Panc1 (cell line): ENCODE results near the gene NKX1-2. TPM values are rescaled to one million over a fixed set of nuclear protein-coding genes. Genes with fewer than 3 reads are reported as not detected.
A peak's percentile ranks its signal among the peaks of the same experiment; 100 is the strongest.

Experiments
- ATAC-seq: fragments of 200-7000 bp; cut with Tn5 transposase; 2 replicates; pipeline ENCODE4 v1.9.1; 2020; ENCODE audit warnings: mild to moderate bottlenecking, moderate library complexity
- BruUV-seq: library from RNA; stranded (reverse); fragments of 400-500 nt; replicated peaks from 2 replicates; lab custom pipeline; 2021; lab: Mats Ljungman, UMichigan
- CTCF ChIA-PET: fragments of 300-600 bp; sonication (Branson Sonifier 250); formaldehyde crosslinking; loops from one replicate; lab custom pipeline; 2022; ENCODE audit warnings: antibody characterized with exemption; lab: Charles Lee
- POLR2A ChIA-PET: fragments of 300-600 bp; sonication (Branson Sonifier 250); formaldehyde crosslinking; loops from one replicate; lab custom pipeline; 2022; ENCODE audit warnings: antibody characterized with exemption; lab: Charles Lee
- DNase-seq: peaks from one replicate; pipeline ENCODE4 v3.0.0-alpha.2; 2010; ENCODE audit warnings: low read depth, low spot score
- H3K27ac ChIP-seq: 2 replicates; pipeline ENCODE4 v1.5.1; 2011; ENCODE audit warnings: mild to moderate bottlenecking, low read length, inconsistent platforms
- H3K27me3 ChIP-seq: fragments of 200-500 bp; sonication (Bioruptor generic); 2 replicates; pipeline ENCODE4 v1.6.0; 2014; ENCODE audit warnings: low read length, inconsistent platforms; ENCODE audit not compliant: control insufficient read depth, insufficient read depth
- H3K36me3 ChIP-seq: fragments of 200-500 bp; sonication (Bioruptor generic); 2 replicates; pipeline ENCODE4 v1.5.1; 2014; ENCODE audit warnings: inconsistent platforms, mild to moderate bottlenecking, low read length, moderate library complexity; ENCODE audit not compliant: control insufficient read depth, insufficient read depth
- H3K4me1 ChIP-seq: 2 replicates; pipeline ENCODE4 v1.5.1; 2011; ENCODE audit warnings: inconsistent platforms, mild to moderate bottlenecking, low read length, moderate library complexity; ENCODE audit not compliant: control insufficient read depth, insufficient read depth
- H3K4me3 ChIP-seq, 2 experiments: 2 replicates each; pipeline ENCODE4 v1.5.1; 2011 to 2012; ENCODE audit warnings: low read depth in 2 of 2, low read length in 2 of 2, mild to moderate bottlenecking in 2 of 2, inconsistent platforms in 1 of 2, moderate library complexity in 1 of 2
- H3K9me3 ChIP-seq: fragments of 200-500 bp; sonication (Bioruptor generic); 2 replicates; pipeline ENCODE4 v1.5.1; 2014; ENCODE audit warnings: low read depth, mild to moderate bottlenecking, inconsistent platforms, low read length, moderate library complexity; ENCODE audit not compliant: control insufficient read depth, insufficient read depth
- CTCF ChIP-seq: fragments of 450-650 bp; IDR thresholded peaks from 2 replicates; pipeline ENCODE4 v1.5.1; 2017; ENCODE audit warnings: mild to moderate bottlenecking
- POLR2AphosphoS5 ChIP-seq: IDR thresholded peaks from 2 replicates; pipeline ENCODE4 v1.6.1; 2012; ENCODE audit warnings: mild to moderate bottlenecking, low read depth, low read length, moderate library complexity
- REST ChIP-seq, 2 experiments: IDR thresholded peaks; 2 replicates each; pipeline ENCODE4 v1.6.1; 2011 to 2012; ENCODE audit warnings: low read depth in 2 of 2, control low read depth in 1 of 2, low read length in 1 of 2, mild to moderate bottlenecking in 1 of 2, moderate library complexity in 1 of 2; ENCODE audit not compliant: insufficient read depth in 1 of 2
- SIN3A ChIP-seq: IDR thresholded peaks from 2 replicates; pipeline ENCODE4 v1.6.1; 2012; ENCODE audit warnings: low read depth, mild to moderate bottlenecking, low read length, moderate library complexity, borderline replicate concordance; ENCODE audit not compliant: insufficient read depth
- TCF7L2 ChIP-seq: IDR thresholded peaks from 2 replicates; pipeline ENCODE4 v1.6.1; 2011; ENCODE audit warnings: mild to moderate bottlenecking, low read depth, low read length, inconsistent platforms
- in situ Hi-C: cut with HindIII; loops from 2 replicates; pipeline ENCODE4 v1.10.0; 2016; ENCODE audit warnings: low sequenced_read_pairs, low pct_unique_long_range_greater_than_20kb
- intact Hi-C: fragments of 100-400 bp; cut with micrococcal nuclease; formaldehyde crosslinking; loops from one replicate; pipeline ENCODE4 v1.10.0; 2022; ENCODE audit not compliant: unreplicated experiment
- total RNA-seq: library from RNA; stranded (reverse); gene quantifications from one replicate; pipeline ENCODE4 v1.2.1, GENCODE V29; 2021; ENCODE audit not compliant: unreplicated experiment

Gene NKX1-2
- total RNA-seq, 1 experiment from 2014 or later, result 0.15 TPM

- TF ChIP-seq TCF7L2 (no peak), CTCF (no peak), POLR2AphosphoS5 (no peak)
- intact Hi-C loops, result no loop called here
- ChIA-PET POLR2A (no interaction called here), CTCF (no interaction called here)
- no peaks in the 10 kb centered on the region for H3K27me3 ChIP-seq
- no peaks in the 10 kb centered on the region for H3K9me3 ChIP-seq
- H3K27ac ChIP-seq, result no peak overlapping the region
- no peak overlapping the region for H3K4me3 ChIP-seq
- TSS peak; percentile 57 for BruUV-seq
- in situ Hi-C loops, result no loop called here
- ATAC-seq (no peak), DNase-seq (no peak)
- H3K36me3 ChIP-seq, result no peaks in the 10 kb centered on the region
- peaks cover 4% of the 10 kb centered on the region; the same call in 1 of the 2 replicates for H3K4me1 ChIP-seq
Measured at GRCh38 chr10:124465003-124465776, 15.4 kb upstream of the NKX1-2 start.

- Histone ChIP-seq H3K4me1 (peaks cover 4% of the 10 kb centered on the region; the same call in 1 of the 2 replicates), H3K36me3 (no peaks in the 10 kb centered on the region), H3K9me3 (no peaks in the 10 kb centered on the region), H3K4me3 (no peak overlapping the region), H3K27me3 (no peaks in the 10 kb centered on the region), H3K27ac (no peak overlapping the region)
- POLR2A ChIA-PET, result no interaction called here
- DNase-seq, result no peak
- no TSS peak for BruUV-seq
- intact Hi-C loops, result no loop called here
- CTCF ChIA-PET, result no interaction called here
- TF ChIP-seq TCF7L2, result no peak
- no peak for TF ChIP-seq REST (IDR thresholded peaks at IDR 0.05; ENCODE audit: insufficient read depth in 1 of 2, low read depth in 2 of 2, low read length in 1 of 2)
- TF ChIP-seq POLR2AphosphoS5, result no peak
- no peak for TF ChIP-seq CTCF
- no peak for TF ChIP-seq SIN3A
- no peak for ATAC-seq
- in situ Hi-C loops, result no loop called here
Measured at GRCh38 chr10:124464028-124464965, 14.5 kb upstream of the NKX1-2 start.
